Heart right ventricle (tissue), 16 donors: Measurements from ENCODE around the gene VAC14. TPM values are rescaled to one million over a fixed set of nuclear protein-coding genes. Genes with fewer than 3 reads are reported as not detected.
A peak's percentile ranks its signal among the peaks of the same experiment; 100 is the strongest.

Experiments
- ATAC-seq, 8 donors: fragments of 200-7000 bp; cut with Tn5 transposase; one replicate each; pipeline ENCODE4 v1.9.1; 2020; ENCODE audit warnings: mild to moderate bottlenecking in 8 of 8, moderate library complexity in 8 of 8, moderate number of reproducible peaks in 1 of 8
- DNase-seq, 2 donors: peaks; one replicate each; pipeline ENCODE4 v3.0.0-alpha.2; 2020
- H3K27ac ChIP-seq, 10 donors: fragments of 200-600 bp; sonication (generic) in 2 of 10; one replicate each; pipeline versions ENCODE4 v1.5.0 to v1.8.0; 2020 to 2022; ENCODE audit warnings: mild to moderate bottlenecking in 3 of 10
- H3K27me3 ChIP-seq, 7 donors: fragments of 200-600 bp; one replicate each; pipeline ENCODE4 v1.8.0; 2021 to 2022; ENCODE audit warnings: mild to moderate bottlenecking in 2 of 7
- H3K36me3 ChIP-seq, 9 donors: fragments of 200-600 bp; sonication (generic) in 1 of 9; one replicate each; pipeline versions ENCODE4 v1.5.0 to v1.8.0; 2020 to 2022; ENCODE audit warnings: mild to moderate bottlenecking in 2 of 9
- H3K4me1 ChIP-seq, 9 donors: fragments of 200-600 bp; sonication (generic) in 1 of 9; one replicate each; pipeline versions ENCODE4 v1.5.0 to v1.8.0; 2020 to 2022; ENCODE audit warnings: mild to moderate bottlenecking in 4 of 9
- H3K4me3 ChIP-seq, 10 donors: fragments of 200-600 bp; sonication (generic) in 2 of 10; one replicate each; pipeline versions ENCODE4 v1.5.0 to v1.8.0; 2020 to 2022; ENCODE audit warnings: mild to moderate bottlenecking in 7 of 10, moderate library complexity in 2 of 10
- H3K9me3 ChIP-seq, 11 donors: fragments of 200-600 bp in 10 of 11; sonication (generic) in 2 of 11; one replicate each; pipeline versions ENCODE4 v1.5.0 to v1.8.0; 2013 to 2022; ENCODE audit warnings: mild to moderate bottlenecking in 2 of 11, control low read depth in 1 of 11, moderate library complexity in 1 of 11
- WGBS, 2 donors: extraction: QIAGEN DNeasy Blood & Tissue Kit; methylation state at CpG; one replicate each; pipeline ENCODE4 v1.1.7; 2013; ENCODE audit warnings: inconsistent platforms in 1 of 2; 5-methylcytosine and 5-hydroxymethylcytosine counted together
- intact Hi-C, 10 donors: fragments of 100-400 bp; cut with DNase I; formaldehyde crosslinking; loops; one replicate each; pipeline versions ENCODE4 v1.11.1 to v1.14.2; 2022
- polyA plus RNA-seq, 2 donors: library from polyadenylated mRNA; stranded (reverse); fragments of 200-250 nt; gene quantifications; one replicate each; pipeline ENCODE4 v1.2.3, GENCODE V29; 2013
- total RNA-seq, 10 donors: library from RNA; stranded (reverse); fragmentation: NEBNext Ultra II Directional in 3 of 10; extraction: Animal tissue kit (Norgen Biotek cat#: 25700) in 3 of 10; gene quantifications; one replicate each; pipeline versions ENCODE4 v1.2.1 to v1.2.4, GENCODE V29; 2021 to 2023
- TF ChIP-seq, protein P1 (sequence below), 9 donors: fragments of 200-600 bp; sonication (generic) in 2 of 9; IDR thresholded peaks; one replicate each; pipeline versions ENCODE4 v1.5.0 to v1.8.0; 2021 to 2022; ENCODE audit warnings: antibody characterized with exemption in 9 of 9, mild to moderate bottlenecking in 5 of 9, moderate library complexity in 1 of 9
- donor health status: Arrhythmogenic right ventricular cardiomyopathy.
- donor health status: ischemic (EF 13 %, LVEDD 7.1; RV severe dilation, severe dysfunction).
- donor health status: healthy with polysubstance abuse.
- donor health status: DM: no; HTN: yes; CAD: no.
- donor health status: DM: no; HTN: no; CAD: no.
- donor health status: ischemic (EF 25% LVEDD 6.9; RV normal size, moderate dysfunction).
- donor health status: ischemic (EF 25% LVEDD 5.7; RV mildly dilated, moderate dysfunction).
- donor health status: healthy.
- donor health status: DM: yes; HTN: yes; CAD: no.
- donor health status: Ischemic cardiomyopathy.
- donor health status: ischemic (EF 35%, LVEDD 5.7; RV mildly dilated, moderate dysfunction).
- donor health status: nonischemic (EF 11% LVEDD 7.7; RV severe dilation, severe dysfunction).
- donor health status: DM: yes; HTN: yes; CAD: no.
- donor health status: PGD.
- donor health status: ischemic (EF 29% LVEDD 5.4; RV normal size, mild dysfunction).
- donor health status: nonischemic (EF 23%, LVEDD 6.1; RV moderate dilation, normal function).

Gene VAC14
- total and polyA plus RNA-seq, 12 donors: 19.2 to 43.7 (median 23.2) TPM

DNA sequence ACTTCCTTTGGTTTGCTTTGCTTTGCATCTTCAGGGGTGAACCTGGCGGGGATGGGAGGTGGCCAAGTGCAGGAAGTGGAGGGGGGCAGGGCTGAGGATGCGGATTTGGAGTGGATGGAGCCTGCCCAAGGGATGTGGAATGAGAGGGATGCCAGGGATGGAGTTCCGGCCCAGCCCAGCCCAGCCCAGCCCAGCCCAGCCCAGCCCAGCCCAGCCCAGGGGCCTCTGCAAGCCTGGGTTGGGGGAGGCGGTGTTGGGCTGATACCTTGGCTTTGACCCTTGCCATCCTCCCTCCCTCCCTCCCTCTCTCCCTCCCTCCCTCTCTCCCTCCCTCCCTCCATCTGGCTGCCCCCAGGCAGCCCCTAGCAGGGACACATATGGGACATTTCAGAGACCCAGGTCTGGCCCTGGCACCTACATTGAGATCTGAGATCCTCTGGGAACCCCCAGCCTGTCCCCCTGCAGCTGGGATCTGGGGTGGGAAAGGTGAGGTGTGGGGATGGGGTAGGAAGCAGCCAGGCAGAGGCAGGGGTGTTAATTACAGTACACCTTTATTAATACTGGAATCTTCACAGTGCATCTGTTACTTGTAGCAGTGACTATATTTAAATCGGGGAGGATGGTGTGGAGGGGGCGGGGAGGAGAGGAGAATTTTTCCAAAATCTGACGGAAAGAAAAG lies 140.1 kb downstream of the VAC14 start:
- H3K27ac ChIP-seq: no peak overlapping the region
- peaks cover 0 to 22% (median 9%) of the 10 kb centered on the region in 9 donors for H3K4me1 ChIP-seq
- ATAC-seq (no peak), DNase-seq (no peak)
- no peak overlapping the region for H3K4me3 ChIP-seq
- H3K36me3 ChIP-seq: peaks cover 4 to 40% (median 26%) of the 10 kb centered on the region in 9 donors
- intact Hi-C loops: no loop called here
- no peaks in the 10 kb centered on the region for H3K9me3 ChIP-seq
- 56 to 57% methylated on average over 7 of the region's 7 CpGs for WGBS, 2 donors
- TF ChIP-seq, protein P1, sequence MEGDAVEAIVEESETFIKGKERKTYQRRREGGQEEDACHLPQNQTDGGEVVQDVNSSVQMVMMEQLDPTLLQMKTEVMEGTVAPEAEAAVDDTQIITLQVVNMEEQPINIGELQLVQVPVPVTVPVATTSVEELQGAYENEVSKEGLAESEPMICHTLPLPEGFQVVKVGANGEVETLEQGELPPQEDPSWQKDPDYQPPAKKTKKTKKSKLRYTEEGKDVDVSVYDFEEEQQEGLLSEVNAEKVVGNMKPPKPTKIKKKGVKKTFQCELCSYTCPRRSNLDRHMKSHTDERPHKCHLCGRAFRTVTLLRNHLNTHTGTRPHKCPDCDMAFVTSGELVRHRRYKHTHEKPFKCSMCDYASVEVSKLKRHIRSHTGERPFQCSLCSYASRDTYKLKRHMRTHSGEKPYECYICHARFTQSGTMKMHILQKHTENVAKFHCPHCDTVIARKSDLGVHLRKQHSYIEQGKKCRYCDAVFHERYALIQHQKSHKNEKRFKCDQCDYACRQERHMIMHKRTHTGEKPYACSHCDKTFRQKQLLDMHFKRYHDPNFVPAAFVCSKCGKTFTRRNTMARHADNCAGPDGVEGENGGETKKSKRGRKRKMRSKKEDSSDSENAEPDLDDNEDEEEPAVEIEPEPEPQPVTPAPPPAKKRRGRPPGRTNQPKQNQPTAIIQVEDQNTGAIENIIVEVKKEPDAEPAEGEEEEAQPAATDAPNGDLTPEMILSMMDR (IDR thresholded peaks at IDR 0.05): no peak
- no peaks in the 10 kb centered on the region for H3K27me3 ChIP-seq

DNA sequence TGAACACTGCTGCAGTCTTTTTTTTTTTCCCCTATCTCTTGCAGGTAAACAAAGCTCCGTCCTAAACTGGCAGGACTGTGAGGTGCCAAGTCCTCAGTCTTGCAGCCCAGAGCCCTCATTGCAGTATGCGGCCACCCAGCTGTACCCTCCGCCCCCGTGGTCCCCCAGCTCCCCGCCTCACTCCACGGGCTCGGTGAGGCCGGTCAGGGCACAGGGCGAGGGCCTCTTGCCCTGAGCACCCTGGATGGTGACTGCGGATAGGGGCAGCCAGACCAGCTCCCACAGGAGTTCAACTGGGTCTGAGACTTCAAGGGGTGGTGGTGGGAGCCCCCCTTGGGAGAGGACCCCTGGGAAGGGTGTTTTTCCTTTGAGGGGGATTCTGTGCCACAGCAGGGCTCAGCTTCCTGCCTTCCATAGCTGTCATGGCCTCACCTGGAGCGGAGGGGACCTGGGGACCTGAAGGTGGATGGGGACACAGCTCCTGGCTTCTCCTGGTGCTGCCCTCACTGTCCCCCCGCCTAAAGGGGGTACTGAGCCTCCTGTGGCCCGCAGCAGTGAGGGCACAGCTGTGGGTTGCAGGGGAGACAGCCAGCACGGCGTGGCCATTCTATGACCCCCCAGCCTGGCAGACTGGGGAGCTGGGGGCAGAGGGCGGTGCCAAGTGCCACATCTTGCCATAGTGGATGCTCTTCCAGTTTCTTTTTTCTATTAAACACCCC lies 140.8 kb downstream of the VAC14 start:
- no peaks in the 10 kb centered on the region for H3K27me3 ChIP-seq
- DNase-seq (no peak), ATAC-seq (peak in 2 of 8 donors; percentile 3 to 10)
- peaks cover under 1 to 33% (median 21%) of the 10 kb centered on the region in 9 donors for H3K36me3 ChIP-seq
- intact Hi-C loops: loop anchor here in 8 of 10 donors (5.0 to 10.0 kb wide), 8 partner anchors 85 to 495 kb away; no protein-coding TSS in a partner anchor
- H3K27ac ChIP-seq: no peak overlapping the region
- peaks cover 0 to 22% (median 9%) of the 10 kb centered on the region in 9 donors for H3K4me1 ChIP-seq
- WGBS, 2 donors: 71 to 85% methylated on average over 16 of the region's 16 CpGs
- H3K4me3 ChIP-seq: no peak overlapping the region
- H3K9me3 ChIP-seq: no peaks in the 10 kb centered on the region
- TF ChIP-seq, protein P1 (IDR thresholded peaks at IDR 0.05): no peak

DNA sequence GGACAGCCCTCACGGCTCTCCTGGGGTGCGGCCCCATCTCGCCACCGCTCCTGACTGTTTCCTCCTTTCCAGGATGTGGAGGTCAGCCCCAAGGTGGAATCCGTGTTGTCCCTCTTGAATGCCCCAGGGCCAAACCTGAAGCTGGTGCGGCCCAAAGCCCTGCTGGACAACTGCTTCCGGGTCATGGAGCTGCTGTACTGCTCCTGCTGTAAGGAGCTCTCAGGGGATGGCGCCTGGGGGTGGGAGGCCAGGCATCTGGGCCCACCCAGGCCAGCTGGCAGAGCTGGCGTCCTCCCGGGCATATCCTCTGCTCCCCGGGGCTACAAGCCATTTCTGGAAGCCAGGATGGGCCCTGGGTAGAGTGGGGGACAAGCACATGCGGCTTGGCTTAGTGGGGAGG lies 141.4 kb downstream of the VAC14 start:
- peaks cover 0 to 28% (median 16%) of the 10 kb centered on the region in 9 donors for H3K36me3 ChIP-seq
- no peak overlapping the region for H3K4me3 ChIP-seq
- intact Hi-C loops: loop anchor here in 8 of 10 donors (5.0 to 10.0 kb wide), 8 partner anchors 85 to 495 kb away; no protein-coding TSS in a partner anchor
- DNase-seq: no peak
- peaks cover 0 to 22% (median 9%) of the 10 kb centered on the region in 9 donors for H3K4me1 ChIP-seq
- H3K27me3 ChIP-seq: no peaks in the 10 kb centered on the region
- H3K27ac ChIP-seq: no peak overlapping the region
- WGBS, 2 donors: 90% methylated on average over 12 of the region's 12 CpGs
- TF ChIP-seq, protein P1 (IDR thresholded peaks at IDR 0.05): no peak
- H3K9me3 ChIP-seq: no peaks in the 10 kb centered on the region
- ATAC-seq: no peak

DNA sequence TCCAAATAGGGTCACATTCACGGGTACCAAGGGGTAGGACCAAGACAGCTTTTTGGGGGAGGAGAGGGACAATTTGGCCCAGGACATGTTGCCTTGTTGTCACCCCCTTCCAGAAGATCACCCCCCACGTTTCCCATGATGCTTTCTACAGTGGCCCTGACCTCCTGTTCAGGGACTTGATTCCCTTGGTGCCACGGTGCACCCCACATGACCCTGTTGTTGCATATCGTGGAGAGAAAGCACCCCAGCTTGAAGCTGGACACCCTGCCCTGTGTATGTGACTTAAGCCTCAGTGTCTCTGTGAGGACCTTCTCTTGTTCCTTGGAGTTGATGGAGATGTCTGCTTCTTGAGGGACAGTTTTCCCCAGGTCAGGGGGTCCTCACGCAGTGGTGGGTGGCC lies 142.0 kb downstream of the VAC14 start:
- ATAC-seq: no peak
- Histone ChIP-seq H3K27me3 (no peaks in the 10 kb centered on the region), H3K27ac (no peak overlapping the region), H3K4me3 (no peak overlapping the region), H3K36me3 (peaks cover 0 to 21% (median 10%) of the 10 kb centered on the region in 9 donors), H3K9me3 (no peaks in the 10 kb centered on the region), H3K4me1 (peaks cover 2 to 29% (median 13%) of the 10 kb centered on the region in 9 donors)
- WGBS, 2 donors: 82 to 85% methylated on average over 5 of the region's 5 CpGs
- intact Hi-C loops: loop anchor here in 8 of 10 donors (5.0 to 10.0 kb wide), 8 partner anchors 84 to 494 kb away; no protein-coding TSS in a partner anchor
- DNase-seq: no peak
- TF ChIP-seq, protein P1 (IDR thresholded peaks at IDR 0.05): no peak
